SJSA1 (cell line): ENCODE data around the gene METTL16. TPM values are rescaled to one million over a fixed set of nuclear protein-coding genes. Genes with fewer than 3 reads are reported as not detected.
"Not testable (repeated sequence)": the region's sequence is repeated elsewhere in the genome, so short reads cannot be mapped to it uniquely, and the experiment has no call there.

Experiments used
- DNase-seq, 2 experiments: peaks; one replicate each; pipeline ENCODE4 v3.0.0-alpha.2; 2015 to 2020; ENCODE audit warnings: low spot score in 2 of 2, low read depth in 1 of 2
- H3K27ac ChIP-seq: fragments of 250-450 bp; sonication (Bioruptor Pico); 2 replicates; pipeline ENCODE4 v1.5.1; 2020; ENCODE audit warnings: mild to moderate bottlenecking, moderate library complexity
- H3K27me3 ChIP-seq: fragments of 250-450 bp; sonication (Bioruptor Pico); replicated peaks from 2 replicates; pipeline ENCODE4 v1.5.1; 2020; ENCODE audit warnings: mild to moderate bottlenecking, moderate library complexity
- H3K36me3 ChIP-seq: fragments of 250-450 bp; sonication (Bioruptor Pico); 2 replicates; pipeline ENCODE4 v1.5.1; 2020; ENCODE audit warnings: mild to moderate bottlenecking
- H3K4me1 ChIP-seq: fragments of 250-450 bp; sonication (Bioruptor Pico); replicated peaks from 2 replicates; pipeline ENCODE4 v1.6.1; 2021; ENCODE audit warnings: mild to moderate bottlenecking
- H3K4me3 ChIP-seq: fragments of 250-450 bp; sonication (Bioruptor Pico); 2 replicates; pipeline ENCODE4 v1.5.1; 2020; ENCODE audit warnings: mild to moderate bottlenecking
- H3K9me3 ChIP-seq: fragments of 250-450 bp; sonication (Bioruptor Pico); replicated peaks from 2 replicates; pipeline ENCODE4 v1.5.1; 2020; ENCODE audit warnings: mild to moderate bottlenecking
- total RNA-seq: library from RNA; depleted of rRNA; stranded (reverse); fragments of >200 nt; shearing (Covaris generic); gene quantifications from 2 replicates; pipeline ENCODE4 v1.2.3, GENCODE V29; 2014

Gene METTL16
- total RNA-seq, 1 experiment from 2014 or later, result 17.3 TPM

GRCh38 chr17:2455956-2456355, 55.7 kb downstream of the METTL16 start:
- Histone ChIP-seq H3K4me3 (no peak overlapping the region), H3K27ac (no peak overlapping the region), H3K4me1 (peaks cover 14% of the 10 kb centered on the region), H3K9me3 (no peaks in the 10 kb centered on the region), H3K36me3 (0 out of 2 replicates have a peak, but pooled peaks cover 3% of the 10 kb centered on the region), H3K27me3 (no peaks in the 10 kb centered on the region)
- DNase-seq, result no peak

- Histone ChIP-seq H3K27ac (no peak overlapping the region), H3K27me3 (no peaks in the 10 kb centered on the region), H3K4me3 (no peak overlapping the region), H3K9me3 (no peaks in the 10 kb centered on the region), H3K4me1 (peaks cover 4% of the 10 kb centered on the region), H3K36me3 (0 out of 2 replicates have a peak, but pooled peaks cover 3% of the 10 kb centered on the region)
- DNase-seq, result no peak
Measured at GRCh38 chr17:2453866-2454265, 57.8 kb downstream of the METTL16 start.

GRCh38 chr17:2453325-2453724, 58.4 kb downstream of the METTL16 start:
- H3K4me1 ChIP-seq, result no peaks in the 10 kb centered on the region; the same call in 1 of the 2 replicates
- no peak overlapping the region for H3K4me3 ChIP-seq
- H3K36me3 ChIP-seq, result 0 out of 2 replicates have a peak, but pooled peaks cover 3% of the 10 kb centered on the region
- no peaks in the 10 kb centered on the region for H3K27me3 ChIP-seq
- DNase-seq, result no peak
- no peaks in the 10 kb centered on the region for H3K9me3 ChIP-seq
- H3K27ac ChIP-seq, result no peak overlapping the region

GRCh38 chr17:2452216-2452750, 59.4 kb downstream of the METTL16 start:
- H3K4me3 ChIP-seq, result no peak overlapping the region
- no peak overlapping the region for H3K27ac ChIP-seq
- DNase-seq, result no peak
- no peaks in the 10 kb centered on the region for H3K36me3 ChIP-seq
- H3K4me1 ChIP-seq, result no peaks in the 10 kb centered on the region
- no peaks in the 10 kb centered on the region for H3K9me3 ChIP-seq
- H3K27me3 ChIP-seq, result no peaks in the 10 kb centered on the region

- Histone ChIP-seq H3K27me3 (no peaks in the 10 kb centered on the region), H3K4me1 (no peaks in the 10 kb centered on the region), H3K4me3 (no peak overlapping the region), H3K27ac (no peak overlapping the region), H3K36me3 (no peaks in the 10 kb centered on the region), H3K9me3 (no peaks in the 10 kb centered on the region)
- DNase-seq, result no peak
Measured at GRCh38 chr17:2450016-2450650, 61.6 kb downstream of the METTL16 start.

- Histone ChIP-seq H3K9me3 (no peaks in the 10 kb centered on the region), H3K36me3 (no peaks in the 10 kb centered on the region), H3K4me3 (no peak overlapping the region), H3K4me1 (no peaks in the 10 kb centered on the region), H3K27me3 (no peaks in the 10 kb centered on the region), H3K27ac (no peak overlapping the region)
- no peak for DNase-seq
Measured at GRCh38 chr17:2449486-2449885, 62.2 kb downstream of the METTL16 start.

GRCh38 chr17:2447479-2447878, 64.2 kb downstream of the METTL16 start:
- not testable (repeated sequence) for DNase-seq, H3K4me3 ChIP-seq, H3K36me3 ChIP-seq, H3K4me1 ChIP-seq, H3K27me3 ChIP-seq, H3K9me3 ChIP-seq, H3K27ac ChIP-seq

- no peak for DNase-seq
- Histone ChIP-seq H3K4me1 (no peaks in the 10 kb centered on the region), H3K36me3 (peaks cover 3% of the 10 kb centered on the region; the same call in 1 of the 2 replicates), H3K4me3 (no peak overlapping the region), H3K9me3 (no peaks in the 10 kb centered on the region), H3K27ac (no peak overlapping the region), H3K27me3 (no peaks in the 10 kb centered on the region)
Measured at GRCh38 chr17:2445638-2446037, 66.0 kb downstream of the METTL16 start.

GRCh38 chr17:2444382-2444781, 67.3 kb downstream of the METTL16 start:
- H3K27me3 ChIP-seq, result no peaks in the 10 kb centered on the region
- H3K27ac ChIP-seq, result no peak overlapping the region
- H3K4me3 ChIP-seq, result no peak overlapping the region
- no peaks in the 10 kb centered on the region for H3K9me3 ChIP-seq
- no peaks in the 10 kb centered on the region for H3K4me1 ChIP-seq
- H3K36me3 ChIP-seq, result peaks cover 3% of the 10 kb centered on the region
- DNase-seq, result no peak

- H3K9me3 ChIP-seq, result no peaks in the 10 kb centered on the region
- DNase-seq, result no peak
- H3K27me3 ChIP-seq, result no peaks in the 10 kb centered on the region
- no peak overlapping the region for H3K4me3 ChIP-seq
- H3K27ac ChIP-seq, result no peak overlapping the region
- H3K36me3 ChIP-seq, result peaks cover 19% of the 10 kb centered on the region
- H3K4me1 ChIP-seq, result no peaks in the 10 kb centered on the region
Measured at GRCh38 chr17:2442166-2442565, 69.5 kb downstream of the METTL16 start.

- H3K4me1 ChIP-seq, result no peaks in the 10 kb centered on the region
- H3K27ac ChIP-seq, result no peak overlapping the region
- H3K36me3 ChIP-seq, result peaks cover 23% of the 10 kb centered on the region
- no peaks in the 10 kb centered on the region for H3K27me3 ChIP-seq
- DNase-seq, result no peak
- no peak overlapping the region for H3K4me3 ChIP-seq
- H3K9me3 ChIP-seq, result no peaks in the 10 kb centered on the region
Measured at GRCh38 chr17:2440930-2441329, 70.8 kb downstream of the METTL16 start.

- not testable (repeated sequence) for H3K27ac ChIP-seq, H3K27me3 ChIP-seq, H3K4me1 ChIP-seq, H3K9me3 ChIP-seq, H3K4me3 ChIP-seq, DNase-seq
- peaks cover 23% of the 10 kb centered on the region for H3K36me3 ChIP-seq
Measured at GRCh38 chr17:2439997-2440396, 71.7 kb downstream of the METTL16 start.

- no peak overlapping the region for H3K27ac ChIP-seq
Measured at GRCh38 chr17:2438823-2439222, 72.9 kb downstream of the METTL16 start.

GRCh38 chr17:2436316-2436905, 75.3 kb downstream of the METTL16 start:
- no peak overlapping the region for H3K27ac ChIP-seq
- no peaks in the 10 kb centered on the region for H3K27me3 ChIP-seq
- no peak overlapping the region for H3K4me3 ChIP-seq

More at GRCh38 chr17:2438823-2439222, 72.9 kb downstream of the METTL16 start:
- Histone ChIP-seq H3K9me3 (no peaks in the 10 kb centered on the region), H3K36me3 (peaks cover 23% of the 10 kb centered on the region), H3K4me3 (no peak overlapping the region), H3K4me1 (no peaks in the 10 kb centered on the region), H3K27me3 (no peaks in the 10 kb centered on the region)
- no peak for DNase-seq

More at GRCh38 chr17:2436316-2436905, 75.3 kb downstream of the METTL16 start:
- Histone ChIP-seq H3K36me3 (peaks cover 30% of the 10 kb centered on the region), H3K4me1 (no peaks in the 10 kb centered on the region), H3K9me3 (no peaks in the 10 kb centered on the region)
- DNase-seq, result no peak
